ENCODE data around the gene C12orf50.

- TF ChIP-seq CTCF (IDR thresholded peaks at IDR 0.05; ENCODE audit: poor library complexity, severe bottlenecking), result no peak
- TF ChIP-seq EP300 (conservative IDR thresholded peaks at IDR 0.05; ENCODE audit: poor library complexity, severe bottlenecking), result no peak
Measured at GRCh38 chr12:88057994-88058718, 29.0 kb upstream of the C12orf50 start.
